ENCODE results near the gene LAMTOR1. TPM values are rescaled to one million over a fixed set of nuclear protein-coding genes. Genes with fewer than 3 reads are reported as not detected.
"Not testable (repeated sequence)": the region's sequence is repeated elsewhere in the genome, so short reads cannot be mapped to it uniquely, and the experiment has no call there.

LAMTOR1 gene
- total RNA-seq, 4 donors from 2014 or later, result 64.5 to 111 (median 101) TPM

DNA sequence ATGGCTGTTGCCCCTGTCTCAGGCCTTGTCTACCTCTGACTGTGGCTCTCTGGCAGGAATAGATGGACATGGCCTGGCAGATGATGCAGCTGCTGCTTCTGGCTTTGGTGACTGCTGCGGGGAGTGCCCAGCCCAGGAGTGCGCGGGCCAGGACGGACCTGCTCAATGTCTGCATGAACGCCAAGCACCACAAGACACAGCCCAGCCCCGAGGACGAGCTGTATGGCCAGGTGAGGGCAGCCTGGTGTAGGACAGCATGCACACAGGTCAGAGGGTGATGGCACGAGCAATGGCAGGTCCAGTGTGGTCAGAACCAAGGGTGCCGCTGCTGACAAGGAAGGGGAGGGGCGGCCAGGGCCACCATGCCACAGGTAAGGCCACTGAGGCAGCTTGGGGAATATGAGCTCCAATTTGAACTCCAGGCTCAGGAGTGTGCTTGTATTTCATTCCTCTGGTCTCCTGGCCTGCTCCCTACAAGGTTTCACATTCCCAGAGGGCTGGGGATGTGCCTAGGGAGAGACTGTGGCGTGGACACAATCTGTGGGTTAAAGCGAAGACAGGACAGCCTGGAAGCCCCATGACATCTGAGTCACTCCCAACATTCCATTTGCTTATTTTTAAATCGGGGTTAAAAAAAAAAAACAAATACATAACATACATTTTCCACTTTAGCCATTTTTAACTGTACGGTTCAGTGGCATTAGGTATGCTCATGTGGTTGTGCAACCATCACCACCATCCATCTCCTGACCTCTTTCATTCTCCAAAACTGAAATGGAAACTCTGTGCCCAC, 33.0 kb upstream of the LAMTOR1 start:
- Histone ChIP-seq H3K36me3 (no peaks in the 10 kb centered on the region), H3K9me3 (no peaks in the 10 kb centered on the region), H3K27ac (no peak overlapping the region), H3K27me3 (no peaks in the 10 kb centered on the region), H3K4me3 (no peak overlapping the region), H3K4me1 (no peaks in the 10 kb centered on the region)
- TF ChIP-seq, protein P1, sequence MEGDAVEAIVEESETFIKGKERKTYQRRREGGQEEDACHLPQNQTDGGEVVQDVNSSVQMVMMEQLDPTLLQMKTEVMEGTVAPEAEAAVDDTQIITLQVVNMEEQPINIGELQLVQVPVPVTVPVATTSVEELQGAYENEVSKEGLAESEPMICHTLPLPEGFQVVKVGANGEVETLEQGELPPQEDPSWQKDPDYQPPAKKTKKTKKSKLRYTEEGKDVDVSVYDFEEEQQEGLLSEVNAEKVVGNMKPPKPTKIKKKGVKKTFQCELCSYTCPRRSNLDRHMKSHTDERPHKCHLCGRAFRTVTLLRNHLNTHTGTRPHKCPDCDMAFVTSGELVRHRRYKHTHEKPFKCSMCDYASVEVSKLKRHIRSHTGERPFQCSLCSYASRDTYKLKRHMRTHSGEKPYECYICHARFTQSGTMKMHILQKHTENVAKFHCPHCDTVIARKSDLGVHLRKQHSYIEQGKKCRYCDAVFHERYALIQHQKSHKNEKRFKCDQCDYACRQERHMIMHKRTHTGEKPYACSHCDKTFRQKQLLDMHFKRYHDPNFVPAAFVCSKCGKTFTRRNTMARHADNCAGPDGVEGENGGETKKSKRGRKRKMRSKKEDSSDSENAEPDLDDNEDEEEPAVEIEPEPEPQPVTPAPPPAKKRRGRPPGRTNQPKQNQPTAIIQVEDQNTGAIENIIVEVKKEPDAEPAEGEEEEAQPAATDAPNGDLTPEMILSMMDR (IDR thresholded peaks at IDR 0.05), result no peak
- TF ChIP-seq POLR2A (IDR thresholded peaks at IDR 0.05), result no peak
- TF ChIP-seq EP300 (IDR thresholded peaks at IDR 0.05), result no peak
- TF ChIP-seq POLR2AphosphoS5 (IDR thresholded peaks at IDR 0.05), result no peak
- 84% methylated on average over 14 of the region's 14 CpGs for WGBS
- no peak for DNase-seq (ENCODE audit: low spot score in 2 of 2)

DNA sequence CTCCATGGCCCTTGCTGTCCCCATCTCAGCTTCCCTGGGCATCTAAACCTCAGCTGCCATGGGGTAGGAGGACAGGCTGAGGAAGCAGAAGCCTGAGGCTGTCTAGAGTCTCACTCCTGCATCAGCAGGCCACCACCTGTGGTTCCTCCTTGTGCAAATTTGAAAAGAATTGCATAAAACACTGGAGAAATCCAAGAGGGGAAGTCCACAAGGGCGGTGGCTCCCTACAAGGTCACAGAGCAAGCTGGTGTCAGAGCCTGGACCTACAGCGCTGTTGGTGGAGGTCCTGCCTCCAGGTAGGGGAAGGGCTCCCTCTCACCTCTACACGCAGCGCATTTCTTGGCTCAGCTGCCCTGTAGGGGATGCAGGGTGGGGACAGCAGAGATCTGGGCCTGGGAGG, 32.4 kb upstream of the LAMTOR1 start, which contains the start of gene FOLR3:
FOLR3 (plus strand) TSS at position 253 of the 400 bp plus-strand sequence. CDS start 228 bp downstream, outside the sequence.
- not testable (repeated sequence) for H3K4me3 ChIP-seq; H3K36me3 ChIP-seq; H3K9me3 ChIP-seq; H3K27me3 ChIP-seq; DNase-seq (ENCODE audit: low spot score in 2 of 2); H3K4me1 ChIP-seq; H3K27ac ChIP-seq
- WGBS, result 95% methylated on average over 4 of the region's 4 CpGs

DNA sequence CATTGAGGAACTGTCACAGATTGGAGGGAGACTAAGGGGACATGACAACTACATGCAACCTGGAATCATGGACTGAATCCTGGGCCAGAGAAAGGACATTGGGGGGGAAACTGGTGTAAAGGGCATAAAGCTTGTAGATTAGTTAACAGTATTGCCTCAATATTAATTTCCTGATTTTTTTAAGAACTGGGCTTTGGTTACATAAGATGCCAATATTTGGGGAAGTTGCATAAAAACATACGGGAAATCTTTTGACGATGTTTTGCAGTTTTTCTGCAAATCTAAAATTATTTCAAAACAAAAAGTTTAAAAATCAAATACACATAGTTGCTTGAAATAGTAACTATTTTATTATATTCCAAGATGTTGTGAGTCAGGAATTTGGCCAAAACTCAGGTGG, 29.5 kb upstream of the LAMTOR1 start:
- no peak for DNase-seq (ENCODE audit: low spot score in 2 of 2)

DNA sequence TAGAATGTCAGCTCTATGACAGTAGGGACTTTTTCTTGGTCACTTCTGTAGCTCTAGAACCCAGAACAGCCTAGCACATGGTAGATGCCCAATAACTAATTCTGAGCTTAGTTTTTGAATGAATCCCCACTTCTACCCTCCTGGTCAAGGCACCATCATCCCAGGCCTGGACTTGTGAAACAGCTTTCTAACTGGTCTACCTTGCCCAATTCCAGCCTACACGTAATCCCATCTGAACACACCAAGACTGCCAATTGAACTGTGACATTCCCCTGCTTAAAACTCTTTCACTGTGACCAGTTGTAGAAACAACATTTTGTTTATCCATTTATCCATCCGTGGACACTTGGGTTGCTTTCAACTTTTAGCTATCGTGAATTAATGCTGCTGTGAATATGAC, 26.3 kb upstream of the LAMTOR1 start:
- no peaks in the 10 kb centered on the region for H3K9me3 ChIP-seq
- no peak overlapping the region for H3K27ac ChIP-seq
- no peak overlapping the region for H3K4me3 ChIP-seq
- 89% methylated on average over 3 of the region's 3 CpGs for WGBS
- H3K4me1 ChIP-seq, result no peaks in the 10 kb centered on the region
- TF ChIP-seq POLR2A (IDR thresholded peaks at IDR 0.05), result no peak
- no peak for TF ChIP-seq EP300 (IDR thresholded peaks at IDR 0.05)
- TF ChIP-seq, protein P1 (IDR thresholded peaks at IDR 0.05), result no peak
- TF ChIP-seq POLR2AphosphoS5 (IDR thresholded peaks at IDR 0.05), result no peak
- H3K27me3 ChIP-seq, result no peaks in the 10 kb centered on the region
- DNase-seq (ENCODE audit: low spot score in 2 of 2), result no peak
- no peaks in the 10 kb centered on the region for H3K36me3 ChIP-seq

More for the DNA sequence above, 29.5 kb upstream of the LAMTOR1 start:
- TF ChIP-seq, protein P1 (IDR thresholded peaks at IDR 0.05), result no peak
- TF ChIP-seq POLR2AphosphoS5 (IDR thresholded peaks at IDR 0.05), result no peak
- no peak for TF ChIP-seq EP300 (IDR thresholded peaks at IDR 0.05)
- no peak for TF ChIP-seq POLR2A (IDR thresholded peaks at IDR 0.05)
- no peaks in the 10 kb centered on the region for H3K27me3 ChIP-seq
- no peaks in the 10 kb centered on the region for H3K9me3 ChIP-seq
- WGBS, result 77% methylated on average over 2 of the region's 2 CpGs
- H3K36me3 ChIP-seq, result no peaks in the 10 kb centered on the region
- no peak overlapping the region for H3K4me3 ChIP-seq
- H3K27ac ChIP-seq, result peak overlapping the region; percentile 38
- no peaks in the 10 kb centered on the region for H3K4me1 ChIP-seq

DNA sequence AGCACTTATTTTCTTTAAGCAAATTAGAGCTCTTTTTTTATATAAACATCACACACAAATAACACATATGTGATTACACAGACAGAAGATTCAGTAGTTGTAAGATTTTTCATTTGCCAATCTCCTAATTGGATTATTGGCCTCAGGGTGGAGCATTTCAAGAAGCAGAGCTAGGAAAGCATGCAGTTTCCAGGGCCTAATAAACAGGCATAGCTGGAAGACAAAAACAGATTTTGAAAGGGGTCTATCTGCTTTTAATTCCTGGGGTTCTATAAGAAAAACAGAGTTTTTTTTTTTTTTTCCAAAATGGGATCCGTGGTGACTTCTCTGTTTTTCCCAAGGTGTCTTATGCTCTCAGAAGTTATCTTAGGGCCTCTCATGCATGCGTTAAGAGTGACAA, 24.8 kb upstream of the LAMTOR1 start:
- H3K27me3 ChIP-seq, result no peaks in the 10 kb centered on the region
- DNase-seq (ENCODE audit: low spot score in 2 of 2), result no peak
- no peaks in the 10 kb centered on the region for H3K36me3 ChIP-seq
- H3K4me1 ChIP-seq, result no peaks in the 10 kb centered on the region
- H3K9me3 ChIP-seq, result no peaks in the 10 kb centered on the region
- TF ChIP-seq EP300 (IDR thresholded peaks at IDR 0.05), result no peak
- no peak for TF ChIP-seq POLR2A (IDR thresholded peaks at IDR 0.05)
- TF ChIP-seq POLR2AphosphoS5 (IDR thresholded peaks at IDR 0.05), result no peak
- TF ChIP-seq, protein P1 (IDR thresholded peaks at IDR 0.05), result no peak
- 79% methylated on average over 2 of the region's 2 CpGs for WGBS
- no peak overlapping the region for H3K4me3 ChIP-seq
- no peak overlapping the region for H3K27ac ChIP-seq

Data from suprapubic skin (tissue), 4 donors.